ENCODE data around the gene AQP5.

GRCh38 chr12:49932023-49932422 lies 29.6 kb upstream of the AQP5 start:
- no peak for TF ChIP-seq POLR2A (IDR thresholded peaks at IDR 0.05)
- TF ChIP-seq CTCF (IDR thresholded peaks at IDR 0.05): no peak
